Measurements from ENCODE around the gene DSCAML1. TPM values are rescaled to one million over a fixed set of nuclear protein-coding genes. Genes with fewer than 3 reads are reported as not detected.
"Not testable (repeated sequence)": the region's sequence is repeated elsewhere in the genome, so short reads cannot be mapped to it uniquely, and the experiment has no call there.

Gene DSCAML1
- total RNA-seq, 2 donors from 2014 or later: 0.21 to 0.92 TPM

GRCh38 chr11:117819096-117820040 is 22.4 kb upstream of the DSCAML1 start:
- Mint-ChIP-seq H3K4me1 (peaks cover 43% of the 10 kb centered on the region), H3K36me3 (ENCODE audit: low read depth) (no peaks in the 10 kb centered on the region), H3K27ac (peak overlapping the region; percentile 94), H3K27me3 (no peaks in the 10 kb centered on the region), H3K4me3 (no peak overlapping the region)
- no peaks in the 10 kb centered on the region for H3K9me3 ChIP-seq (ENCODE audit: control insufficient read depth, low read length, poor library complexity, severe bottlenecking)
- ATAC-seq (no peak), DNase-seq (no peak)

GRCh38 chr11:117818041-117818873 is 21.2 kb upstream of the DSCAML1 start:
- H3K9me3 ChIP-seq (ENCODE audit: control insufficient read depth, low read length, poor library complexity, severe bottlenecking): no peaks in the 10 kb centered on the region
- H3K27me3 Mint-ChIP-seq: no peaks in the 10 kb centered on the region
- DNase-seq (peak in 1 of 3 donors; percentile 53), ATAC-seq (peak; percentile 21)
- H3K36me3 Mint-ChIP-seq (ENCODE audit: low read depth): no peaks in the 10 kb centered on the region
- H3K27ac Mint-ChIP-seq: peak overlapping the region; percentile 94
- peak overlapping the region; percentile 82 for H3K4me3 Mint-ChIP-seq
- H3K4me1 Mint-ChIP-seq: peaks cover 49% of the 10 kb centered on the region

- peak; percentile 67 to 85 (median 70) for DNase-seq
- H3K27me3 Mint-ChIP-seq: no peaks in the 10 kb centered on the region
- peak overlapping the region; percentile 94 for H3K27ac Mint-ChIP-seq
- H3K36me3 Mint-ChIP-seq (ENCODE audit: low read depth): no peaks in the 10 kb centered on the region
- ATAC-seq: peak; percentile 24
- H3K9me3 ChIP-seq (ENCODE audit: control insufficient read depth, low read length, poor library complexity, severe bottlenecking): no peaks in the 10 kb centered on the region
- peak overlapping the region; percentile 82 for H3K4me3 Mint-ChIP-seq
- H3K4me1 Mint-ChIP-seq: peaks cover 46% of the 10 kb centered on the region
Measured at GRCh38 chr11:117817368-117818040, 20.5 kb upstream of the DSCAML1 start.

GRCh38 chr11:117816846-117817367 is 19.9 kb upstream of the DSCAML1 start:
- Mint-ChIP-seq H3K27ac (peak overlapping the region; percentile 94), H3K4me3 (peak overlapping the region; percentile 82), H3K36me3 (ENCODE audit: low read depth) (no peaks in the 10 kb centered on the region), H3K27me3 (no peaks in the 10 kb centered on the region), H3K4me1 (peaks cover 44% of the 10 kb centered on the region)
- no peak for ATAC-seq
- no peaks in the 10 kb centered on the region for H3K9me3 ChIP-seq (ENCODE audit: control insufficient read depth, low read length, poor library complexity, severe bottlenecking)
- no peak for DNase-seq

- no peaks in the 10 kb centered on the region for H3K27me3 Mint-ChIP-seq
- peak overlapping the region; percentile 94 for H3K27ac Mint-ChIP-seq
- H3K4me1 Mint-ChIP-seq: peaks cover 42% of the 10 kb centered on the region
- no peak for DNase-seq
- H3K36me3 Mint-ChIP-seq (ENCODE audit: low read depth): no peaks in the 10 kb centered on the region
- no peak for ATAC-seq
- H3K4me3 Mint-ChIP-seq: peak overlapping the region; percentile 31
- H3K9me3 ChIP-seq (ENCODE audit: control insufficient read depth, low read length, poor library complexity, severe bottlenecking): no peaks in the 10 kb centered on the region
Measured at GRCh38 chr11:117816151-117816741, 19.2 kb upstream of the DSCAML1 start.

- Mint-ChIP-seq H3K4me3 (peak overlapping the region; percentile 83), H3K27me3 (no peaks in the 10 kb centered on the region), H3K36me3 (ENCODE audit: low read depth) (no peaks in the 10 kb centered on the region), H3K4me1 (peaks cover 45% of the 10 kb centered on the region), H3K27ac (peak overlapping the region; percentile 94)
- ATAC-seq: peak; percentile 87
- DNase-seq: peak; percentile 44 to 67 (median 64)
- no peaks in the 10 kb centered on the region for H3K9me3 ChIP-seq (ENCODE audit: control insufficient read depth, low read length, poor library complexity, severe bottlenecking)
Measured at GRCh38 chr11:117815262-117815803, 18.3 kb upstream of the DSCAML1 start.

- no peaks in the 10 kb centered on the region for H3K9me3 ChIP-seq (ENCODE audit: control insufficient read depth, low read length, poor library complexity, severe bottlenecking)
- Mint-ChIP-seq H3K4me1 (peaks cover 45% of the 10 kb centered on the region), H3K4me3 (peak overlapping the region; percentile 83), H3K36me3 (ENCODE audit: low read depth) (peaks cover under 1% of the 10 kb centered on the region), H3K27me3 (no peaks in the 10 kb centered on the region), H3K27ac (peak overlapping the region; percentile 94)
- DNase-seq (peak; percentile 56 to 79 (median 71)), ATAC-seq (peak; percentile 66)
Measured at GRCh38 chr11:117814766-117815261, 17.8 kb upstream of the DSCAML1 start.

- H3K27me3 Mint-ChIP-seq: no peaks in the 10 kb centered on the region
- peak overlapping the region; percentile 83 for H3K4me3 Mint-ChIP-seq
Measured at GRCh38 chr11:117814204-117814765, 17.3 kb upstream of the DSCAML1 start.

GRCh38 chr11:117810056-117810451 is 13.0 kb upstream of the DSCAML1 start:
- H3K27me3 Mint-ChIP-seq; H3K36me3 Mint-ChIP-seq (ENCODE audit: low read depth); DNase-seq; H3K9me3 ChIP-seq (ENCODE audit: control insufficient read depth, low read length, poor library complexity, severe bottlenecking); ATAC-seq: not testable (repeated sequence)
- Mint-ChIP-seq H3K4me3 (peak overlapping the region; percentile 73), H3K4me1 (peaks cover 29% of the 10 kb centered on the region), H3K27ac (peak overlapping the region; percentile 61)

More at GRCh38 chr11:117814204-117814765, 17.3 kb upstream of the DSCAML1 start:
- DNase-seq (no peak), ATAC-seq (no peak)
- Mint-ChIP-seq H3K4me1 (peaks cover 49% of the 10 kb centered on the region), H3K27ac (peak overlapping the region; percentile 94), H3K36me3 (ENCODE audit: low read depth) (peaks cover 2% of the 10 kb centered on the region)
- H3K9me3 ChIP-seq (ENCODE audit: control insufficient read depth, low read length, poor library complexity, severe bottlenecking): no peaks in the 10 kb centered on the region

- Mint-ChIP-seq H3K4me3 (peak overlapping the region; percentile 73), H3K36me3 (ENCODE audit: low read depth) (peaks cover 2% of the 10 kb centered on the region), H3K4me1 (peaks cover 23% of the 10 kb centered on the region), H3K27me3 (peaks cover 4% of the 10 kb centered on the region), H3K27ac (peak overlapping the region; percentile 61)
- no peaks in the 10 kb centered on the region for H3K9me3 ChIP-seq (ENCODE audit: control insufficient read depth, low read length, poor library complexity, severe bottlenecking)
- ATAC-seq (peak; percentile 79), DNase-seq (no peak)
Measured at GRCh38 chr11:117809236-117810055, 12.4 kb upstream of the DSCAML1 start.

GRCh38 chr11:117808784-117809183 is 11.8 kb upstream of the DSCAML1 start:
- H3K27ac Mint-ChIP-seq: no peak overlapping the region
- H3K4me3 Mint-ChIP-seq: no peak overlapping the region

More at GRCh38 chr11:117808784-117809183, 11.8 kb upstream of the DSCAML1 start:
- no peaks in the 10 kb centered on the region for H3K9me3 ChIP-seq (ENCODE audit: control insufficient read depth, low read length, poor library complexity, severe bottlenecking)
- H3K36me3 Mint-ChIP-seq (ENCODE audit: low read depth): peaks cover 2% of the 10 kb centered on the region
- no peak for ATAC-seq
- DNase-seq: no peak
- peaks cover 20% of the 10 kb centered on the region for H3K4me1 Mint-ChIP-seq
- H3K27me3 Mint-ChIP-seq: peaks cover 4% of the 10 kb centered on the region

Data from T-helper 17 cell (primary cell).